Measurements from ENCODE around the gene PTPRT. TPM values are rescaled to one million over a fixed set of nuclear protein-coding genes. Genes with fewer than 3 reads are reported as not detected.

Gene PTPRT
- total RNA-seq, 1 experiment from 2014 or later: 0.13 TPM

DNA sequence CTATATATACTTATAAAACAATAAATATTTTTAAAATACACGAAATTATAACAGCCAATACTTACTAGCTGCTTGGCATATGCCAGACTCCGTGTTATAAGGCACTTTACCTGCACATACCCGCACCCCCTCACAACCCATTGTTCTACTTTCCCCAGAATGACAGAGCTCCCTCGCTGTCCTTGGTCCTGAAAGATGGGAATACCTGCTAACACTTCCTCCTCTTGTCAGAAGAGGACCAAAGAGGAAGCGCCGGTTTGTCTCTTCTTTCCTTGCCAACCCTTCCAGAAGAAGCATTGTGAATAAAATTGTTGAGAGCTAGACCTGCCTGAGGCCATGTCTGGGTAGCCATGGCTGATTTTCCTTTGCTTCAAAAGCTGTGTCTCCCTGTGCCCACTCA, 149.3 kb downstream of the PTPRT start:
- no peak overlapping the region for H3K23ac ChIP-seq (ENCODE audit: insufficient read length, low read depth, low read length)
- no peak overlapping the region for H2AFZ ChIP-seq (ENCODE audit: low read length)
- H3K27ac Mint-ChIP-seq: no peak overlapping the region
- no peaks in the 10 kb centered on the region for H4K20me1 ChIP-seq (ENCODE audit: control insufficient read depth, insufficient read depth, insufficient read length)
- H2AK5ac ChIP-seq (ENCODE audit: insufficient read length, low read length): no peak overlapping the region
- WGBS (ENCODE audit: extremely low coverage, insufficient read length, low lambda C conversion rate): no CpG with 5 or more reads among the region's 6 CpGs
- no peak overlapping the region for H2BK5ac ChIP-seq (ENCODE audit: insufficient read length, low read length)
- H2BK12ac ChIP-seq (ENCODE audit: insufficient read length, low read depth, low read length): no peak overlapping the region
- H3K4me3 Mint-ChIP-seq: no peak overlapping the region
- no peak overlapping the region for H3K56ac ChIP-seq (ENCODE audit: insufficient read length, low read depth, low read length)
- peak; percentile 67 for DNase-seq
- H4K8ac ChIP-seq (replicated peaks; ENCODE audit: insufficient read length, low read depth, low read length): no peak overlapping the region
- H4K5ac ChIP-seq (ENCODE audit: insufficient read length, low read depth, low read length): no peak overlapping the region
- H2BK15ac ChIP-seq (ENCODE audit: low read depth, low read length): no peak overlapping the region
- no peaks in the 10 kb centered on the region for H3K27me3 ChIP-seq (ENCODE audit: insufficient read depth, low read length)
- no peak overlapping the region for H3K14ac ChIP-seq (ENCODE audit: insufficient read depth, low read length)
- H2BK120ac ChIP-seq (ENCODE audit: low read depth, low read length, poor library complexity, severe bottlenecking): no peak overlapping the region
- H3K27me3 Mint-ChIP-seq (ENCODE audit: low read depth): peaks cover 25% of the 10 kb centered on the region
- H3K9ac ChIP-seq (ENCODE audit: extremely low read depth, insufficient read length, low read length): no peak overlapping the region
- no peaks in the 10 kb centered on the region for H3K79me1 ChIP-seq (ENCODE audit: insufficient read depth, low read depth, low read length, poor library complexity, severe bottlenecking)
- no peaks in the 10 kb centered on the region for H3K23me2 ChIP-seq (ENCODE audit: insufficient read length, low read depth, low read length, poor library complexity, severe bottlenecking)
- H3T11ph ChIP-seq (ENCODE audit: low read length): no peak overlapping the region
- no peaks in the 10 kb centered on the region for H3K4me1 Mint-ChIP-seq
- no peaks in the 10 kb centered on the region for H3K4me1 ChIP-seq (ENCODE audit: insufficient read depth, low read length)
- no peak overlapping the region for H3K27ac ChIP-seq (ENCODE audit: insufficient read length, low read depth, low read length)
- H3K18ac ChIP-seq (ENCODE audit: insufficient read length, low read depth, low read length): no peak overlapping the region
- H3K9me3 ChIP-seq (ENCODE audit: control insufficient read depth, low read depth, low read length): peaks cover 5% of the 10 kb centered on the region
- H4K91ac ChIP-seq (ENCODE audit: insufficient read length, low read depth, low read length): no peak overlapping the region
- H3K79me2 ChIP-seq (ENCODE audit: insufficient read depth, low read length): no peaks in the 10 kb centered on the region
- no peaks in the 10 kb centered on the region for H3K36me3 Mint-ChIP-seq (ENCODE audit: insufficient read depth in 1 of 3, low read depth in 3 of 3)
- no peak overlapping the region for H2BK20ac ChIP-seq (ENCODE audit: low read depth, low read length, poor library complexity, severe bottlenecking)
- TF ChIP-seq, protein P1, sequence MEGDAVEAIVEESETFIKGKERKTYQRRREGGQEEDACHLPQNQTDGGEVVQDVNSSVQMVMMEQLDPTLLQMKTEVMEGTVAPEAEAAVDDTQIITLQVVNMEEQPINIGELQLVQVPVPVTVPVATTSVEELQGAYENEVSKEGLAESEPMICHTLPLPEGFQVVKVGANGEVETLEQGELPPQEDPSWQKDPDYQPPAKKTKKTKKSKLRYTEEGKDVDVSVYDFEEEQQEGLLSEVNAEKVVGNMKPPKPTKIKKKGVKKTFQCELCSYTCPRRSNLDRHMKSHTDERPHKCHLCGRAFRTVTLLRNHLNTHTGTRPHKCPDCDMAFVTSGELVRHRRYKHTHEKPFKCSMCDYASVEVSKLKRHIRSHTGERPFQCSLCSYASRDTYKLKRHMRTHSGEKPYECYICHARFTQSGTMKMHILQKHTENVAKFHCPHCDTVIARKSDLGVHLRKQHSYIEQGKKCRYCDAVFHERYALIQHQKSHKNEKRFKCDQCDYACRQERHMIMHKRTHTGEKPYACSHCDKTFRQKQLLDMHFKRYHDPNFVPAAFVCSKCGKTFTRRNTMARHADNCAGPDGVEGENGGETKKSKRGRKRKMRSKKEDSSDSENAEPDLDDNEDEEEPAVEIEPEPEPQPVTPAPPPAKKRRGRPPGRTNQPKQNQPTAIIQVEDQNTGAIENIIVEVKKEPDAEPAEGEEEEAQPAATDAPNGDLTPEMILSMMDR (conservative IDR thresholded peaks at IDR 0.05): no peak
- no peak overlapping the region for H3K4me2 ChIP-seq (ENCODE audit: insufficient read depth, insufficient read length, low read length)
- no peaks in the 10 kb centered on the region for H3K9me3 Mint-ChIP-seq
- no peak overlapping the region for H3K4ac ChIP-seq (ENCODE audit: low read depth, low read length)
